ENCODE data around the gene GRK2. TPM values are rescaled to one million over a fixed set of nuclear protein-coding genes. Genes with fewer than 3 reads are reported as not detected.
A peak's percentile ranks its signal among the peaks of the same experiment; 100 is the strongest.

Gene GRK2
- total and polyA plus RNA-seq, 9 of the 15 experiments (the other 6 are each of a cell fraction or from before 2014, with no cell fraction given): 0.24 to 95.8 (median 56.5) TPM

DNA sequence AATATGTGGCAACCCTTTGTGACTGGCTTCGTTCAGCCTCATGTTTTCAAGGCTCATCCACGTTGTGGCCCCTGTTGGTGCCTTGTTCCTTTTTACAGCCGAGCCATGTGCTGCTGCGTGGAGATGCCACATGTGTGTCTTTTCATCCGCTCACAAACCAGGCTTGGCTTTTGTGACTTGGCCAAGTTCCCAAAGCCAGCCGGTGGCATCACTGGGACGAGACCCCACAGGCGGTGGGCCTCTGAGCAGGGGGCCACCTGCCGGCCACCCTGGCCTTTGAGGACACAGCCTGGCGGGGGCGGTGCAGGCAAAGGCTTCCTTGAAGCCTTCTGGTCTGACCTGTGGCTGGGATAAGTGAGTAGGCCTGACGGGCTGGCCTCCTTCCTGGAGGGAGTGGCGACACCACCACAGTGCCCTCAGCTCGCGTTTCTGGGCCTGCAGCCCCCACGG lies 10.5 kb downstream of the GRK2 start (continued):
- TF ChIP-seq, protein P1, sequence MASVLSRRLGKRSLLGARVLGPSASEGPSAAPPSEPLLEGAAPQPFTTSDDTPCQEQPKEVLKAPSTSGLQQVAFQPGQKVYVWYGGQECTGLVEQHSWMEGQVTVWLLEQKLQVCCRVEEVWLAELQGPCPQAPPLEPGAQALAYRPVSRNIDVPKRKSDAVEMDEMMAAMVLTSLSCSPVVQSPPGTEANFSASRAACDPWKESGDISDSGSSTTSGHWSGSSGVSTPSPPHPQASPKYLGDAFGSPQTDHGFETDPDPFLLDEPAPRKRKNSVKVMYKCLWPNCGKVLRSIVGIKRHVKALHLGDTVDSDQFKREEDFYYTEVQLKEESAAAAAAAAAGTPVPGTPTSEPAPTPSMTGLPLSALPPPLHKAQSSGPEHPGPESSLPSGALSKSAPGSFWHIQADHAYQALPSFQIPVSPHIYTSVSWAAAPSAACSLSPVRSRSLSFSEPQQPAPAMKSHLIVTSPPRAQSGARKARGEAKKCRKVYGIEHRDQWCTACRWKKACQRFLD (CRISPR knock-in tag; IDR thresholded peaks at IDR 0.05): peak; percentile 22
- TF ChIP-seq HDAC2 (IDR thresholded peaks at IDR 0.05) (no peak), LCOR (CRISPR knock-in tag; IDR thresholded peaks at IDR 0.05) (0 out of 2 replicates have a peak, but pooled peaks have one; percentile 5), ZNF239 (CRISPR knock-in tag; IDR thresholded peaks at IDR 0.05) (no peak), MBD2 (IDR thresholded peaks at IDR 0.05; ENCODE audit: borderline replicate concordance, low read depth) (0 out of 2 replicates have a peak, but pooled peaks have one; percentile 30), EGR1 (conservative IDR thresholded peaks at IDR 0.05) (peak; percentile 92), PHF20 (IDR thresholded peaks at IDR 0.05; ENCODE audit: partially characterized antibody) (no peak), ELF1 (tag; IDR thresholded peaks at IDR 0.05) (peak; percentile 64; the same call in 1 of the 2 replicates), ILF3 (IDR thresholded peaks at IDR 0.05; ENCODE audit: borderline replicate concordance) (no peak), CHCHD3 (CRISPR knock-in tag; IDR thresholded peaks at IDR 0.05) (no peak)
- TF ChIP-seq, protein P2, sequence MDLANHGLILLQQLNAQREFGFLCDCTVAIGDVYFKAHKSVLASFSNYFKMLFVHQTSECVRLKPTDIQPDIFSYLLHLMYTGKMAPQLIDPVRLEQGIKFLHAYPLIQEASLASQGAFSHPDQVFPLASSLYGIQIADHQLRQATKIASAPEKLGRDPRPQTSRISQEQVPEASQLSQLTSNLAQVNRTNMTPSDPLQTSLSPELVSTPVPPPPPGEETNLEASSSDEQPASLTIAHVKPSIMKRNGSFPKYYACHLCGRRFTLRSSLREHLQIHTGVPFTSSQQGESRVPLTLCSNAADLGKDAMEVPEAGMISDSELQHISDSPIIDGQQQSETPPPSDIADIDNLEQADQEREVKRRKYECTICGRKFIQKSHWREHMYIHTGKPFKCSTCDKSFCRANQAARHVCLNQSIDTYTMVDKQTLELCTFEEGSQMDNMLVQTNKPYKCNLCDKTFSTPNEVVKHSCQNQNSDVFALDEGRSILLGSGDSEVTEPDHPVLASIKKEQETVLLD (IDR thresholded peaks at IDR 0.05): peak; percentile 75; the same call in 1 of the 2 replicates
- TF ChIP-seq, protein P3, sequence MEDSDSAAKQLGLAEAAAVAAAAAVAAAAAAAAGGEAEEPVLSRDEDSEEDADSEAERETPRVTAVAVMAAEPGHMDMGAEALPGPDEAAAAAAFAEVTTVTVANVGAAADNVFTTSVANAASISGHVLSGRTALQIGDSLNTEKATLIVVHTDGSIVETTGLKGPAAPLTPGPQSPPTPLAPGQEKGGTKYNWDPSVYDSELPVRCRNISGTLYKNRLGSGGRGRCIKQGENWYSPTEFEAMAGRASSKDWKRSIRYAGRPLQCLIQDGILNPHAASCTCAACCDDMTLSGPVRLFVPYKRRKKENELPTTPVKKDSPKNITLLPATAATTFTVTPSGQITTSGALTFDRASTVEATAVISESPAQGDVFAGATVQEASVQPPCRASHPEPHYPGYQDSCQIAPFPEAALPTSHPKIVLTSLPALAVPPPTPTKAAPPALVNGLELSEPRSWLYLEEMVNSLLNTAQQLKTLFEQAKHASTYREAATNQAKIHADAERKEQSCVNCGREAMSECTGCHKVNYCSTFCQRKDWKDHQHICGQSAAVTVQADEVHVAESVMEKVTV (CRISPR knock-in tag; IDR thresholded peaks at IDR 0.05): peak; percentile 50; the same call in 1 of the 2 replicates
- TF ChIP-seq, protein P4, sequence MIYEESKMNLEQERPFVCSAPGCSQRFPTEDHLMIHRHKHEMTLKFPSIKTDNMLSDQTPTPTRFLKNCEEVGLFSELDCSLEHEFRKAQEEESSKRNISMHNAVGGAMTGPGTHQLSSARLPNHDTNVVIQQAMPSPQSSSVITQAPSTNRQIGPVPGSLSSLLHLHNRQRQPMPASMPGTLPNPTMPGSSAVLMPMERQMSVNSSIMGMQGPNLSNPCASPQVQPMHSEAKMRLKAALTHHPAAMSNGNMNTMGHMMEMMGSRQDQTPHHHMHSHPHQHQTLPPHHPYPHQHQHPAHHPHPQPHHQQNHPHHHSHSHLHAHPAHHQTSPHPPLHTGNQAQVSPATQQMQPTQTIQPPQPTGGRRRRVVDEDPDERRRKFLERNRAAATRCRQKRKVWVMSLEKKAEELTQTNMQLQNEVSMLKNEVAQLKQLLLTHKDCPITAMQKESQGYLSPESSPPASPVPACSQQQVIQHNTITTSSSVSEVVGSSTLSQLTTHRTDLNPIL (CRISPR knock-in tag; IDR thresholded peaks at IDR 0.05): no peak
- TF ChIP-seq, protein P5, sequence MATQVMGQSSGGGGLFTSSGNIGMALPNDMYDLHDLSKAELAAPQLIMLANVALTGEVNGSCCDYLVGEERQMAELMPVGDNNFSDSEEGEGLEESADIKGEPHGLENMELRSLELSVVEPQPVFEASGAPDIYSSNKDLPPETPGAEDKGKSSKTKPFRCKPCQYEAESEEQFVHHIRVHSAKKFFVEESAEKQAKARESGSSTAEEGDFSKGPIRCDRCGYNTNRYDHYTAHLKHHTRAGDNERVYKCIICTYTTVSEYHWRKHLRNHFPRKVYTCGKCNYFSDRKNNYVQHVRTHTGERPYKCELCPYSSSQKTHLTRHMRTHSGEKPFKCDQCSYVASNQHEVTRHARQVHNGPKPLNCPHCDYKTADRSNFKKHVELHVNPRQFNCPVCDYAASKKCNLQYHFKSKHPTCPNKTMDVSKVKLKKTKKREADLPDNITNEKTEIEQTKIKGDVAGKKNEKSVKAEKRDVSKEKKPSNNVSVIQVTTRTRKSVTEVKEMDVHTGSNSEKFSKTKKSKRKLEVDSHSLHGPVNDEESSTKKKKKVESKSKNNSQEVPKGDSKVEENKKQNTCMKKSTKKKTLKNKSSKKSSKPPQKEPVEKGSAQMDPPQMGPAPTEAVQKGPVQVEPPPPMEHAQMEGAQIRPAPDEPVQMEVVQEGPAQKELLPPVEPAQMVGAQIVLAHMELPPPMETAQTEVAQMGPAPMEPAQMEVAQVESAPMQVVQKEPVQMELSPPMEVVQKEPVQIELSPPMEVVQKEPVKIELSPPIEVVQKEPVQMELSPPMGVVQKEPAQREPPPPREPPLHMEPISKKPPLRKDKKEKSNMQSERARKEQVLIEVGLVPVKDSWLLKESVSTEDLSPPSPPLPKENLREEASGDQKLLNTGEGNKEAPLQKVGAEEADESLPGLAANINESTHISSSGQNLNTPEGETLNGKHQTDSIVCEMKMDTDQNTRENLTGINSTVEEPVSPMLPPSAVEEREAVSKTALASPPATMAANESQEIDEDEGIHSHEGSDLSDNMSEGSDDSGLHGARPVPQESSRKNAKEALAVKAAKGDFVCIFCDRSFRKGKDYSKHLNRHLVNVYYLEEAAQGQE (IDR thresholded peaks at IDR 0.05; ENCODE audit: borderline replicate concordance): peak; percentile 46
- TF ChIP-seq, protein P5 (CRISPR knock-in tag; IDR thresholded peaks at IDR 0.05; ENCODE audit: low read depth): no peak

Data from K562 (cell line).